ENCODE results near the gene ADAM19.

Gene ADAM19

DNA sequence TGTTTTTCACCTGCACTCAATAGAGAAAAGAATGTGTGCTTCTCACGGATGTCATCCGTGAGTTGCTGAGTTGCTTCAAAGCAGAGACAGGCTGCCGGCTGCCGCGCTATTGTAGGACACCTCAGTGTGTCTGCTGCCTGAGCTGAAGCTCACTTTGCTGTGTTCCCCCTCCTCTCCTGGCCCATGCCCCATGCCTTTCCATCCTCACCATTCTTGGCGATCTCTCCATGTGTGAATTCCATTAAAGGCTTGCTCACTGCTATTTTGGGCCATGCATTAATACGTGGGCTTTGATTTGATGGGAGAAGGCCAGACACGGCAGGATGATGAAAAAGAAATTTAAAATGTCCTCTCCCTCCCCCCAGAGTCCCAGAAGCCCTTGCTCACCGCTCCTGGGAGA lies 14.5 kb downstream of the ADAM19 start:
- no peak for DNase-seq

DNA sequence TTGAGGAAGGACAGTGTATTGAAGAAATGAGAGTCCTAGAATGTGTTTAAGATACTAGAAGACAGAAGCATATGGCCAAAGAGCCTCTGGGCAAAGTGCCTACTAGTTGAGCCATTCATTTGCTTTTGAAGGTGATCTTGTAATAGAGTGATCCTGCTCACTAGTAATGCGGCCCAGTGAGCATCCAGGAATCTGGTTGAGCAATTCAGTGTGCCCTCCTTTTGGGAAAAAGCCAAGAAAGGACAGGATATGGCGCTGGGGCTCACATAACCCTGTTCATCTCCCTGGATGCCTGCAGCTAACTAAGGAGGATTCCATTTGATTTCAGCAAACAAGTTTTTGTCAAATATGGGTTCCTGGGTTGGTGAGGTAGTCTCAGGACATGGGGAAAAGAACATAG lies 16.3 kb downstream of the ADAM19 start:
- DNase-seq = no peak

DNA sequence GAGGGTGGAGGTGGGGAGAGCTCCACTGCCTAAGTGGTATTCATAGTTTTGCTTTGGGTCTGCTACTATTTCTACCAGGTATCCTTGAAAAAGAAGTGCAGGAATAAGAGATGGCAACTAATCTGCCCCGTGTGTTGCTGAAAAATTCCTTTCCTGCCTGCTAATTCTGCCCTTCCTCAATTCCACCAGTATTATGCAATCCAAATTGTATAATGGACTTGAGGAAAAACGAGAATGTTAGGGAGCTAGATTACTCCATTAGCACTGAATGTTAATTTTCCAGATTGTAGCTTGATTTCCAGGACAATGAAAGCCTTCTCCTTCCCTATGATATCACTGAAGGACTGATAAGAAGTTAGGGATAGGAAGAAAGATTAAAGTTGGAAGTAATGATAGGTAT lies 16.9 kb downstream of the ADAM19 start:
- DNase-seq = no peak

DNA sequence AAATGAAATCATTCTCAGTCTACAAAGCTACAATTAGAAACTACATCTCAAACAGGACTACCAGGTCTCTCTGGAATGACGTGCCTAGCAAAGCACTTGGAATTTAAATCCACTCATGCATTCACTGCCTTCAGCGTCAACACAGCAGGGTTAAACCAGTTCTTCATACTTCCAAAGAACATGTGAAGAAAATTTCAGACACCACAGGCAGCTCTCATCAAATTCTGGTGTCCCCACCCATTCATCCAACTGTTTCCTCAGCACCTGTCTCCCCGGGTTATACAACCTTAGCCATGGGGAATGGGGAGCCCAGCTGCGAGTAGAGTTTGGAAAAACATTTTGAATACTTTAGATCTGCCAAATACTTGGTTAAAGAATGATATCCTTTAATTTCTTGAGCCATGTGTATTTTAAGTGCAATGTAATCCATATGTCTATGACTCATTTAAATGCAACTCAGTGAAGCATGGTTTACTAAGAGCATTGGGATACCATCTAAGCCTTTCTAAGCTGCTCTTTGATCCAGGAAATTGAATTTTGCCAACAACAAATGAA lies 17.5 kb downstream of the ADAM19 start:
- DNase-seq = no peak

DNA sequence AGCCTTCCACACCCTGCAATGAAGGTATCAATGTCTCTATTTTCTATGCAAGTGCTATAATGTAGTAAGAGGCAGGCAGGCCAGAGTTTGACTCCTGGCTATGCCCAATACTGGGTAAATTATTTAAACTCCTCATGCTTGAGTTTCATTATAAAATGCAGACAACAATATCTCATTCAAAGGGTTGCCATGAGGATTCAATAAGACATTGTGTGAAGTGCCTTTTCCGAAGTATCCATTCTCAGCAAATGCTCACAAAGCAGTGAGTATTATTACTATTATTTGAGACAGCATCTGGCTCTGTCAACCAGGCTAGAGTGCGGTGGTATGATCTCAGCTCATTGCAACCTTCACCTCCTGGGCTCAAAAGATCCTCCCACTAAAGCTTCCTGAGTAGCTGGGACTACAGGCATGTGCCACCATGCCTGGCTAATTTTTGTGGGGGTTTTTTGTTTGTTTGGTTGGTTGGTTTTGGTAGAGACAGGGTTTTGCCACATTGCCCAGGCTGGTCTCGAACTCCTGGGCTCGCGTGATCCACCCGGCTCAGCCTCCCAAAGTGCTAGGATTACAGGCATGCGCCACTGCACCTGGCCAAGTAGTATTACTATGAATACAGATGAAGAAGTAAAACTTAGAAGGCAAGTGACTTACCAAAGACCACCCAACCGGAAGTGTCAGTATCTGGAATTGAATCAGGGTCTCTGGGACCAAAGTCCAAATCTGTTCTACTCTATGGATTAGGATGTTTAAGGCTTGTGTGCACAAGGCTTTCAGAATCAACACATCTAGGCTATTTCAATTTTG lies 18.8 kb downstream of the ADAM19 start:
- no peak for DNase-seq

DNA sequence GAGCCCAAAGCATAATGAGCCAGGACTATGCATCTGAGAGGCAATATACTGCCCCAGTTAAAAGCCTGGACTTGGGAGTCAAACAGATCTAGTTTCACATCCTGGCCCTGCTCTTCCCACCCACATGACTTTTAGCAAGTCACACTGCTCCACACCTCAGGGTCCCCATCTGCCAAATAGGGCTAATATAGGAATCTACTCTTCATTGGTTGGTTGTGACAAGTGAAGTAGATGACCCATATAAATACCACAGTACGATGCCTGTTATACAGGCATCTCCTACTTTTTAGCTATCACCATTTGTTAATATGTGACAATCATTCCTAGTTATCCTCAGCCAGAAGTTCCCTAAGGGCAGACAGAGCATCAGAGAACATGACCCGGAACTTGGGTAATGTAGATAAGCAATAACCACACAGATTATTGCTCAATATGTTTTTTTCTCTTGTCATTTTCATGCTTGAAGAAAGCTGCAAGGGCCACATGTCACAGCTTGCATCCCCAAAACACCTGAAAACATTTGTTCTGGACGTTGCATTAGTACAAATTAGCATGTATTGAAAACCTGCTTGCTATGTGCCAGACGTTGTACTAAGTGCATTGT lies 20.4 kb downstream of the ADAM19 start:
- DNase-seq = no peak

DNA sequence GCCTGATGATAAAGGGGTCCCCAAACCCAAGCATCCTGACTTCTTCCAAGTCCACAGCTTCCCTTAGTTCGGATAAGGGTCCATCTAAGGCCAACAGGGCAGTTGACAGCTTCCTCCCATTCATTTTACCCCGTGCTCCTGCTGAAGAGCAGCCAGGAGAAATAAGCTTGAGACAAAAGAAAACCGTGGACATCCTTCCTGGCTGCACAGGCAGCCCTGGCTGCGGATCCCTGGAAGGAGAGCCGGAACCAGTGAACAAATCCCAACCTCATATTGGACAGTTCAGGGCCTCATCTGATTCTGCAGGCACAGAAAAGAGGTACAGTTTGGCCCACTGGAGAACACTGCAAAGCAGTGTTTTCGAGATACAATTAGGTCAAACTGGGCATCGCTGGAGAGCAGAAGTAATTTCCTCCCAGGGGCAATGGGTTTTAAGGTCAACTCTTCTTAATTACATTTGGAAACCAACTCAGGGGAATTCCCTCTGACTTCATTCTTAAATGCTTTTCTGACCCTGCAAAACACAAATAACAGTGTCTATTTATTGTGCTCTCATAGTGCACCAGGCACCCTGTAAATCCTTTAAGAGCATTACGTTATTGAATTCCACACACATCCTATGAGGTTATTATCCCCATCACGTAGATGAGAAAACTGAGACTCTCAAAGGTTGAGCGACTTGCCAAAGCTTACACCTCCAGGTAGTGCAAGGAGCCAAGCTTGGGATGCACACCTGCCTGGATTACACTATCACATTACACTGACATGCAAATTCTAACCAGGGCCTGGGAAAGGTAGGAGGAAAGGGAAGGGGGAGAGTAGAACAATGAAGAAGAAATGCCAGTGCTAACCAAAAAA lies 21.2 kb downstream of the ADAM19 start:
- no peak for DNase-seq

DNA sequence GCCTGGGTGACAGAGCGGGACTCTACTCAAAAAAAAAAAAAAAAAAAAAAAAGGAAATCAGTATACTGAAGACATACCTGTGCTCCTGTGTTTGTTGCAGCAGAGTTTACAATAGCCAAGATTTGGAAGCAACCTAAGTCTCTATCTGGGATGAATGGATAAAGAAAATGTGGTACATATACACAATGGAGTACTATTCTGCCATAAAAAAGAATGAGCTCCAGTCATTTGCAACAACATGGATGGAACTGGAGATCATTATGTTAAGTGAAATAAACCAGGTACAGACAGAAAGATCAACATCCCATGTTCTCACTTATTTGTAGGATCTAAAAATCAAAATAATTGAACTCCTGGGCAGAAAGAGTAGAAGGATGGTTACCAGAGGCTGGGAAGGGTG lies 22.9 kb downstream of the ADAM19 start:
- no peak for DNase-seq

DNA sequence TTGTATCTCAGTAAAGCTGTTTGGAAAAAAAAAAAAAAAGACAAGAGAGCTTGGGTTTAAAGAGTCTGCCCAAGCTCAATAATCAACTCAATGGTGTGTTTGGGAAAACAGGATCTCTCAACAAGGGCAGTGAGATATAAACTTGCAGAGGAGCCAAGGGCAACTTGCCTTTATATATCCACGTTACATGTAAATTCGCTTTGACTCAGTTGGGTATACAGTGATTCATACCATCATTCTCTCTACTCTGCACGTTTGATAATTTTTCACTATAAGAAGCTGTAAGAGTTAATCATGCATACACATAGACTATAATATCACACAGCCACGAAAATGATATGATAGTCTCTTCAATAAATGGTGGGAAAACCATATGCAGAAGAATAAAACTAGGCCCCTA lies 24.9 kb downstream of the ADAM19 start:
- DNase-seq = no peak

DNA sequence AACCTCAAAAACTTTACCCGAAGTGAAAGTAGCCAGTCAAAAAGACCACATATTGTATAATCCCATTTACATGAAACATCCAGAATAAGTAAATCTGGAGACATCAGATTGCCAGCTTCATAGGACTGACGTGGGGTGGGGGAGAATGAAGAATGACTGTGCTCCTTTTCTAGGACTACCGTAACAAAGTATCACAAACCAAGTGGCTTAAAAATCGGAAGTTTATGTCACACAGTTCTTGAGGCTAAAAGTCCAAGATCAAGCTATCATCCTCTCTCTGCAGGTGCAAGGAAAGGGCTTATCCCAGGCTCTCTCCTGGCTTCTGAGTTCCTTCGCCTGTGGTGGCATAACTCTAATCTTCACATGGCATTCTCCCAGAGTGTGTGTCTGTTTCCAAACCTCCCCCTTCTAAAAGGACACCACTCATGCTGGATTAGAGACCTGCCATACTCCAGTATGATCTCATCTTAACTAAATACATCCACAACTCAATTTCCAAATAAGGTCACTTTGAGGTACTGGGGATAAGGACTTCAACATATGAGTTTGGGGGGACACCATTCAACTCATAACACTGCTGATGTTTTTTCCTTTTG lies 25.5 kb downstream of the ADAM19 start:
- DNase-seq = no peak

DNA sequence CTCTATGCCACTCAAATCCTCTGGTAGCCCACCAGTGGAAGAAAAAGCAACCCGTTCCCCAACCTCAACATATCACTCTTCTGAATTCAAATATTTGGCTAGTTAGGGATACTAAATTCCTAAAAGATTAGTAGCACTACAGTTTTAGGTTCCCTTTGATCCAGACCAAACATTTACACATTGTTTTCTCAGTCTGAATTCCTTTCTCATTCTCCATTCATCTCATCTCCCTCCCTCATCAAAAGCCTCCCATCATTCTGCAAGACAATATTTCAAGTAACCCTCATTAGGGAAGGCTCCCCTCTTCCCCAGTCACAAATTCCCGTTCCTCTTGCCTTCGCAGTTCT lies 26.3 kb downstream of the ADAM19 start:
- DNase-seq = no peak

DNA sequence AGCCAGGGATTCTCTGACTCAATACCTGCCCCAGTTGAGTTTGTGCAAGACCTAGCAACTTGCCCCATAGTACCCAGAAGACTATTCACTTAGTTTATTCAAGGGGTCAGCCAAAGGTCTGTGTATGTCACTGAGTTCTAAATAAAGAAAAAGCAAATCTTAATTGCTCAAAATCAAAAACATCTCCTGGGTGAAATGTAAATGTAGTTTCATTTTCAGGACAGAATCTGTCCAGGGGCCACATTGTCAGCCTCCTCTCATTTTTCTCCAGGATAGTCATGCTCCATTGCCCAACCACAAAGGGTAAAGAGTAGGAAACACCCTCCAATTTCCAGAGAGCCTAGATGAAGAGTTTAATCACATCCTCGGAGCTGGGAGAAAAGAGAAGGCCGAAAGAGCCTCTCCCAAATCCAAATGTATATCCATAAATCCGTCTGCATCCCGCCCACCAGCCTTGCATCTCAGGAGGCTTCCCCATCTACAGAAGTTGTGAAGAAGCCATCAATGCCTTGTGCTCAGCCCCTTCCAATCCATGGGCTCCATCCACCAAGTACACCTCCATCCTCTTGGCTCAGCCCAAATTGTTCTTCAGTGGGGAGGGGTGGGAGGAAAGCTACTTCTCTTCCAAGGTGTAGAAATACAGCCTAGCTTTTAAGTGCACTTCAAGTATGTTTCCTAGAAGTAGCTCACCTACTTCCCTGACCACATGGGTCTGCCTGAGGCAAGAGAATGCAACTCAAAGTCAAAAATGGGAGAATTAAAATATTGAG lies 26.9 kb downstream of the ADAM19 start:
- peak; percentile 38 for DNase-seq

DNA sequence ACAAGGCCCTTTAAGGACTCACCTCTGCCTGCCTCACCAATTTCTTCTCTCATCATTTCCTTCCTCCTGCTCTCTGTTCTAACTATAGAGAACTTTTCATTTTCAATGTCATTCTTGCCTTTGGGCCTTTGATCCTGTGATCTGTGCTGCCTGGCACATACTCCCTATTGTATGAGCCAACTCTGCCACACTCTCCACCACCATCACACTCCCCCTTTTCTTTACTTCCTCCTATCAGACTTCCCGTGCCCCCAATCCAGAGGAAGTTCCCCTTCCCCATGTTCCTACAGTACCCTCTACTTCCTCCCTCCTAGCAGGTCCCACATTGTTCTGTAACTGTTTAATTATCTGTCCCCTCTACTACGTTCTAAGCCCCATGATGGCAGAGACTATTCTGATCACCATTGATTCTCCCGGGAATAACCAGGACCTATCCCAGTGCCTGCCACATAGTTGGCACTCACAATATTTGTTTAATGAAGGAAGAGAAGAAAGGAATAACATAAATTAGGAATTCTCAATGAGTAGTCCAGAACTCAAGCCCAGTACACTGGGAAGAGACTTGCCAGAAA lies 27.5 kb downstream of the ADAM19 start:
- DNase-seq = no peak

DNA sequence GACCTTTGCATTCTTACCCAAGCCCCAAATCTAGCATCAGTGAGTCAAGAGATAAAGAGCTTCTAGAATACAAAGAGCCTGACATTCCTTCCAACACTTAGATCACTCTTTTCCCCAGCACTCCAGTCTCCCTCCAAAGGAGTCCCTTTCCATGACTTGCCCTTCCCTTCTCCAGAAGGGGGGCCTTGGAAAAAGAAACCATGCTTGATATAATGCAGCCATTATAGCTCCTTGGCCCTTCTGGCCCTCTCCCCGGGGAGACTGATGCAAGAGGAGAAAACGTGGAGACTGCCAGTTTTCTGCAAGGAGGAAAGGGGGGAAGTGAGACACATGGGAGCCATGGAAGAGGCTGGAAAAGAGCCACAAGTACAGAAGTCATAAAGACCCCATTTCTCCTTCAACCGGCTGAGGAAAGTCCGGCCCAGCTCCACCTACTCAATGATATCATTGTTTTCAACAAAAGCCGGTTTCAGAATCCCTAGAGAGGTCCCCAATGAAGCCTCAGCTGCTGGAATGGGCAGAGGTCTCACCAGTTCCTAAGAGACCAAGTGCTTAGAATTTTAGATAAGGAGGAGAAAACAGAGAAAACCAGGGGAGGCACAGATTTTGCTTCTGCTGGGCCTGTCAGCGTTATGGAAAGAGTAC lies 29.0 kb downstream of the ADAM19 start:
- DNase-seq = no peak

DNA sequence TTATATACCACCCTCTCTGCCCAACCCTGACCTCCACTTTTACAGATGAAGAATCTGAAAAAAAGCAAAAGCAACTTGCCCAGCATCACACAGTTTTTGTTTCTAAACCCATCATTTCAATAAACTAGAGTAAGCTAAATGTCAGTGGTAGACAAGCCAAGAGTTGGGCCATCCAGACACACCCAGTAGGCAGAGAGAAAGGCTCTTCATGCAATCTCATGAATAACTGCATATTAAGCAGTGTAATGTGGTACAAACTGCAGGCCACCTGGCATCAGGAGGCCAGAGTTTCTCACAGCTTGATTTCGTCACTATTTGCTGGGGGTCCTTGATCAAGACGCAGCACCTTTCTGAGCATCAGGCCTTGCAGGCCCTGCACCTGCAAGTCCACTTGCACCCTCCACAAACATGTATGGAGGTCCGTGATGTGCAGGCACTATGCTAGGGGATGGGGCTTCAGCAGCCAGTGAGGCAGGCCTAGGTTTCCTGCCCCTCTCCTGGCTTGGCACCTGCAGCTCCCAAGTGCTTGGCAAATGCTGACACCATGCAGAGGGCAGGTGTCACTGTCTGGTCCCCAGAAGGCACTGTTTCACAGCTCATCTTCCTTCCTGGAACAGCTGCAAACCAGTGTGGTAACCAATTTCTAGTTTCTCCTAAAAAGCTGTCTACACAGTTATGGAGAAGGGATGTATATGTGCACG lies 29.8 kb downstream of the ADAM19 start:
- DNase-seq = no peak

DNA sequence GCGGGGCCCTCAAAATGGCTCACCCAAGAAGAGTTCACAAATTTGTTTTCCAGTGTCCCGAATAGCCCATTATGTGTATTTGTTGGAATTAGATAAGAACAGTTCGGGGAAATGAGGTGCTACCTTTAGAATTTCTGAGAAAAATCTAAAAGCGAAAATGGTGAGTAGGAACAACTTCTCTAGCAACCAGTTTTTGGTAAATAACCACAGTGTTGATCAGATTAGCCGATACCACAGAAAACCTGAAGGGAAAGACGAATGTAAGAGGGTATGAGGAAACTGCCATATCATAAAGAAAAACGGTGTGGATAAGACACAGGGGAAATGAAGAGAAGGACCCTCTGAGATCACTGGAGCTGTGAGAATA lies 31.0 kb downstream of the ADAM19 start:
- DNase-seq = no peak

DNA sequence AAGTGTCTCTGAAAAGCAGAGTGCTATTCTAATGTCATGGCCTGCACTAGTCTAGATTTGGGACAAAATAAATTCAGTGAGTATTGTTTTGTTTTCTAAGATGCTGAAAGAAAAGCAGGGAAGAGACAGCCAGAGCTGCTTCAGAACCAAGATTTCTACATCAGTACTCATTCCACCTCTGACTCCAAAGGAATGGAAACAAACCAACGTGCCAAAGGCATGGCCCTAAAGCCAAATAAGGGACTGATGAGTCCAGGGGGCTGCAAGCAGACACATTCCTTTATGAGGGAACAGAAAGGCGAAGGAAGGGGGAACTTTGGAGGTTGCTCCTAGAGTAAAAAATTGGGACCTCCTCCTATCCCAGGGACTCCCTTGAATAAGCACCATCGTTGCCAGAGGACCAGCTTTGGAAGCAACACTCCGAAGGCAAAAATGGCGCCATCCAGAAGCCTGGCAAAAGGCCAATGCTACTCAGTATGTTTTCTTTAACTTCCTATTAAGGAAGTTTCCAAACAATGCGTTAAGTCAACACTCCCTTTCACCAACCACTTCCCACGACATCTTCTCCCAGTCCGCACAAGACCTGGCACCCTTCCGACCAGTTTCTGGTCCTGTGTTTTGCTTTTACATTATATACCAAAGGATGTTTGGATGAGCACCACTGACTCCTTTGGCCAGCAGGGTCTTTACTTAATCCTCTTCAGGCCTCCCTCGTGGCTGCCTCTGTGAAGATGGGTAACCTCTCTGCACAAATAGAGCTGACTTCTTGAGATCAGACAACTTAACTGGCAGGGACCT lies 31.6 kb downstream of the ADAM19 start:
- peak; percentile 40 for DNase-seq

DNA sequence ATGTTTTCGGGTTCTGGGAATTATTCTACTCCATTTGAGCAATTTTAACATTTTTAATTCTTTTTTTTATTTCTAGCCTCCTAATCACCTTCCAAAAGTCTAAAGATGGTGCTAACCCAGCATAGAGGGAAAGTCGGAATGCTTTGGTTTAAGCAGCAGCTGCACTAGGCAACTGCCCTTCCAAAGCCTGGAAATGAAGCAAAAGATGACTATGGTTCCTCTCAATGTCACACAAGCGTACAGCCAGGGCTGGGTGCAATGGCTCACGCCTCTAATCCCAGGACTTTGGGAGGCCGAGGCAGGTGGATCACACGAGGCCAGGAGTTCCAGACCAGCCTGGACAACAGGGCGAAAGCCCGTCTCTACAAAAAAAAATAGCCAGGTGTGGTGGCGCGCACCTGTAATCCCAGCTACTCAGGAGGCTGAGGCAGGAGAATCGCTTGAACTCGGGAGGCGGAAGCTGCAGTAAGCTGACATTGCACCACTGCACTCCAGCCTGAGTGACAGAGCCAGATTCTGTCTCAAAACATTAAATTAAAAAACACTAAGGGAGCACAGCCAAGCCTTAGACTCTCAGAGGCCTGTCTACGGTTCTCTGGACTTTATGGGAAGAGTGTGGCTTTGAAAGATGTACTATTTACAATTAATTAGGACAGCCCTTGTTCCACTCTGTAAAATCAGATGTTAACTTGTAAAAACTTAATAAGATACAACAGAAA lies 33.1 kb downstream of the ADAM19 start:
- no peak for DNase-seq

DNA sequence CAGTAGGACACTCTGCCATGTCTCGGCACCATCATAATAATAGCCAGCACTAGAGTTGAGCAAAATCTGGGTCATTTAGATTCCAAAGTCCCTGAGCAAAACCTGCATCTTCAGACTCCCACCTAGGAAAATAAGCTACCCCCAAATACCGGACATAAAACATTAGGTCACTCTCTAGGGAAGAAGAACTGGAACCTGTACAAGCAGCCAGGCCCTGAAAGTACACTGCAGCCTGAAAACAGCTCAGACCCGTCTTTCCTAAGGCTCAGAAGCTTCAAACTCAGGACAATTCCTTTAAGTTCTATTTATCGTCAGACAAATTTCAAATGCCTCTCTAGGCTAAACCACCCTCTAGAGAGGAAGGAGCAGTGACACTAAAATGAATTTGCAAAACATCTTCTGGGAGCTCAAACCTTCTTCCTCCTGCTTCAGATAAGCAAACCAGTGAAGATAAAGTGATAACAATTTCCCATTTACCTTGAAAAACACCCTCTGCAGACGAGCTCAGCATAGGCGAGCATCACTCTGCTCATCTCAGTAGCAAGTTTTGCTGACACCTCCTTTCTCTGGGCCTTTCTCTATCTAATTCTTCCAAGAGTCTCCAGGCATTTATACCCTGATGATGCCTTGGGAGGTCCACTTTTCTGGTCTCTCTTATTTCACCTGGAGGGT lies 34.0 kb downstream of the ADAM19 start:
- DNase-seq = no peak
